Kidney (tissue), 14 donors: ENCODE measurements around the gene ZKSCAN7. TPM values are rescaled to one million over a fixed set of nuclear protein-coding genes. Genes with fewer than 3 reads are reported as not detected.

Experiments used
- DNase-seq, 5 donors: peaks; one replicate each; pipeline ENCODE4 v3.0.0-alpha.2; 2013 to 2020
- FAIRE-seq: peaks from 2 replicates; lab custom pipeline; 2012; peaks lifted over from hg19 to GRCh38; lab: Jason Lieb, UNC
- H3K27ac ChIP-seq, 2 donors: one replicate each; pipeline ENCODE4 v1.7.0; 2013; ENCODE audit warnings: low read depth in 2 of 2, low read length in 2 of 2, inconsistent platforms in 1 of 2
- H3K27me3 ChIP-seq: one replicate; pipeline ENCODE4 v1.7.1; 2013; ENCODE audit warnings: low read length, inconsistent platforms; ENCODE audit not compliant: control insufficient read depth, insufficient read depth
- H3K36me3 ChIP-seq, 3 donors: one replicate each; pipeline versions ENCODE4 v1.7.0 to v1.7.1; 2013; ENCODE audit warnings: low read length in 3 of 3, control low read depth in 1 of 3, inconsistent platforms in 1 of 3; ENCODE audit not compliant: insufficient read depth in 3 of 3, control insufficient read depth in 2 of 3
- H3K4me1 ChIP-seq, 3 donors: one replicate each; pipeline versions ENCODE4 v1.7.0 to v1.7.1; 2013; ENCODE audit warnings: low read length in 3 of 3, inconsistent platforms in 1 of 3, low read depth in 1 of 3; ENCODE audit not compliant: control insufficient read depth in 2 of 3, insufficient read depth in 2 of 3
- H3K4me3 ChIP-seq, 3 donors: one replicate each; pipeline versions ENCODE4 v1.7.0 to v1.8.1; 2013; ENCODE audit warnings: low read length in 3 of 3, control low read depth in 1 of 3, inconsistent platforms in 1 of 3
- H3K9ac ChIP-seq, 3 donors: one replicate each; pipeline versions ENCODE4 v1.7.0 to v1.7.1; 2013; ENCODE audit warnings: low read length in 3 of 3, control low read depth in 1 of 3, inconsistent platforms in 1 of 3
- H3K9me3 ChIP-seq, 3 donors: one replicate each; pipeline versions ENCODE4 v1.7.0 to v1.7.1; 2013; ENCODE audit warnings: low read length in 3 of 3, control low read depth in 1 of 3, inconsistent platforms in 1 of 3; ENCODE audit not compliant: control insufficient read depth in 2 of 3, insufficient read depth in 1 of 3
- CTCF ChIP-seq: IDR thresholded peaks from 3 replicates; pipeline ENCODE4 v1.5.1; 2012; ENCODE audit warnings: mild to moderate bottlenecking, moderate library complexity, borderline replicate concordance; ENCODE audit not compliant: insufficient read depth; ENCODE audit errors: extremely low read depth
- intact Hi-C: fragments of 100-400 bp; cut with DNase I; formaldehyde crosslinking; loops from one replicate; pipeline ENCODE4 v1.11.1; 2022
- polyA plus RNA-seq: library from polyadenylated mRNA; stranded (reverse); fragments of 350-450 nt; fragmentation: Illumina TruSeq; extraction: RNeasy Lipid Tissue Mini Kit (QIAGEN cat#74804); gene quantifications from one replicate; pipeline ENCODE4 v1.2.3, GENCODE V29; 2014; ENCODE audit warnings: low read depth, low replicate concordance; ENCODE audit not compliant: insufficient read depth
- total RNA-seq: library from RNA; stranded (reverse); fragmentation: NEBNext Ultra II Directional; extraction: Animal tissue kit (Norgen Biotek cat#: 25700); gene quantifications from one replicate; pipeline ENCODE4 v1.2.1, GENCODE V29; 2021
- donor health status: control.
- donor health status: control.
- donor health status: control.
- donor health status: control.
- donor health status: control.
- donor health status: DM: yes; HTN: yes; CAD: no.
- donor health status: Normal renal cell carcinoma (clear cell type).

Gene ZKSCAN7
- total and polyA plus RNA-seq, 2 donors from 2014 or later, result 2.2 to 7.9 TPM

- no peak for TF ChIP-seq CTCF
- H3K27me3 ChIP-seq, result no peaks in the 10 kb centered on the region
- no peak overlapping the region for H3K27ac ChIP-seq
- DNase-seq, result no peak
- FAIRE-seq, result no peak
- peaks cover 0 to 9% (median 0%) of the 10 kb centered on the region in 3 donors for H3K4me1 ChIP-seq
- no peak overlapping the region for H3K9ac ChIP-seq
- H3K36me3 ChIP-seq, result no peaks in the 10 kb centered on the region
- H3K9me3 ChIP-seq, result no peaks in the 10 kb centered on the region
- H3K4me3 ChIP-seq, result no peak overlapping the region
- intact Hi-C loops, result no loop called here
These were observed 41.5 kb upstream of the ZKSCAN7 start for GRCh38 chr3:44513513-44513912.

- TF ChIP-seq CTCF, result no peak
- DNase-seq, result no peak
- Histone ChIP-seq H3K27me3 (no peaks in the 10 kb centered on the region), H3K4me1 (peaks cover 0 to under 1% (median 0%) of the 10 kb centered on the region in 3 donors), H3K36me3 (no peaks in the 10 kb centered on the region), H3K27ac (no peak overlapping the region), H3K9ac (no peak overlapping the region), H3K4me3 (no peak overlapping the region), H3K9me3 (no peaks in the 10 kb centered on the region)
- intact Hi-C loops, result no loop called here
- no peak for FAIRE-seq
These were observed 38.8 kb upstream of the ZKSCAN7 start for GRCh38 chr3:44516230-44516629.

DNA sequence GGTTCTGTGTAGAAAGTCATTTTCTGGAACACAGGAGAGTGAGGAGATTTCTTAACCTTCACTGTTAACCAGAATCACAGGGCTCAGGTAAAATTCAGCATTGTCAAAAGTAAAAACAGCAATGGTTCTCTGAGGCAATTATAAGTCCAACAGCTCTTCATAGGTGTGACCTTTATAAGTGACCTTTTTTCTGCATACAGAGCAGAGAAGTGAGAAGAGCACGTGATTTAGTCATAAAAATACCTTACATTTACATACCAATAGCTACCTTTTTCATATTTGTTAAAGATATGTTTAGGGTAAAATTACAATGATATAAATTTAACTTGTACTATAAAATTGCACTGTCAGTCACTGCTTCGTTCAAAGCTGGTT, 36.2 kb upstream of the ZKSCAN7 start:
- intact Hi-C loops, result no loop called here
- H3K27ac ChIP-seq, result no peak overlapping the region
- no peak overlapping the region for H3K4me3 ChIP-seq
- H3K9me3 ChIP-seq, result no peaks in the 10 kb centered on the region
- no peaks in the 10 kb centered on the region for H3K27me3 ChIP-seq
- H3K9ac ChIP-seq, result no peak overlapping the region
- no peak for DNase-seq
- no peaks in the 10 kb centered on the region for H3K4me1 ChIP-seq
- no peaks in the 10 kb centered on the region for H3K36me3 ChIP-seq
- no peak for FAIRE-seq
- TF ChIP-seq CTCF, result no peak

GRCh38 chr3:44521721-44522120, 33.3 kb upstream of the ZKSCAN7 start:
- no peak for FAIRE-seq
- Histone ChIP-seq H3K9ac (no peak overlapping the region), H3K4me3 (no peak overlapping the region), H3K4me1 (no peaks in the 10 kb centered on the region), H3K36me3 (no peaks in the 10 kb centered on the region), H3K27ac (no peak overlapping the region), H3K9me3 (no peaks in the 10 kb centered on the region), H3K27me3 (no peaks in the 10 kb centered on the region)
- intact Hi-C loops, result no loop called here
- DNase-seq, result no peak
- no peak for TF ChIP-seq CTCF
